Activated T-helper 1 cell treated with anti-CD3 and anti-CD28 coated beads, Interleukin-2, amount 50 U/mL, for 16 hours (primary cell): Measurements from ENCODE around the gene PACSIN3.

Source experiments
- DNase-seq, 2 donors: peaks; one replicate each; pipeline ENCODE4 v3.0.0-alpha.2; 2020; ENCODE audit warnings: low read depth in 1 of 2, low spot score in 1 of 2

PACSIN3 gene

DNA sequence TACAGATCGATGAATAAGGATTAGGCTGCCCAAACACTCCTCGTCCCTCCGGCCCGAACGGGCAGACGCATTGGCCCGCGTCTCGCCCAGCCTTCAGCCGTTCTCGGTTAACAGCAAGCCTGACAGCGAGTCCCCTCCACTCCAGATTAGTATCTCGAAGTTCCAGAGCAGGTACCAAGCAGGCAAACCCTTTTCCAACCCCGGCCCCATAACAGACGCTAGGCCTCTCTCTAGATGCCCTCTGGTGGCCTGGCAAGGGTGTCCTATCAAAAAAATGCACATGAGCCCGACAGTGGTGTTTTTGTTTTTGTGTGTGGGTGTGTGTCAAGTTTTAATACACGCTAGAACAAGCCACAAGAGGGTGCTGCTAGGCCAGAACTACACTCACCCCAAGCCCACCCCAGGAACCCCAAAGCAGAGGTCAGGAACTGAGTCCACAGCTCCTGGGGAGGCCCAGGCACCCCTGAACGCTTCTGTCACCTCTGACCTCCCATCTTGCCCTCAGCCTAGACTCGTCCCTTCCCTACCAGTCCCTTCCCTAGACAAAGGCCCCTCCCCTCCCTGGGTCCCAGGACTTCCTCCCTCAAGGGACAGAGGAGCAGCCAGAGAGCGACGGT, 8.9 kb downstream of the PACSIN3 start:
- DNase-seq: peak; percentile 49 to 59

DNA sequence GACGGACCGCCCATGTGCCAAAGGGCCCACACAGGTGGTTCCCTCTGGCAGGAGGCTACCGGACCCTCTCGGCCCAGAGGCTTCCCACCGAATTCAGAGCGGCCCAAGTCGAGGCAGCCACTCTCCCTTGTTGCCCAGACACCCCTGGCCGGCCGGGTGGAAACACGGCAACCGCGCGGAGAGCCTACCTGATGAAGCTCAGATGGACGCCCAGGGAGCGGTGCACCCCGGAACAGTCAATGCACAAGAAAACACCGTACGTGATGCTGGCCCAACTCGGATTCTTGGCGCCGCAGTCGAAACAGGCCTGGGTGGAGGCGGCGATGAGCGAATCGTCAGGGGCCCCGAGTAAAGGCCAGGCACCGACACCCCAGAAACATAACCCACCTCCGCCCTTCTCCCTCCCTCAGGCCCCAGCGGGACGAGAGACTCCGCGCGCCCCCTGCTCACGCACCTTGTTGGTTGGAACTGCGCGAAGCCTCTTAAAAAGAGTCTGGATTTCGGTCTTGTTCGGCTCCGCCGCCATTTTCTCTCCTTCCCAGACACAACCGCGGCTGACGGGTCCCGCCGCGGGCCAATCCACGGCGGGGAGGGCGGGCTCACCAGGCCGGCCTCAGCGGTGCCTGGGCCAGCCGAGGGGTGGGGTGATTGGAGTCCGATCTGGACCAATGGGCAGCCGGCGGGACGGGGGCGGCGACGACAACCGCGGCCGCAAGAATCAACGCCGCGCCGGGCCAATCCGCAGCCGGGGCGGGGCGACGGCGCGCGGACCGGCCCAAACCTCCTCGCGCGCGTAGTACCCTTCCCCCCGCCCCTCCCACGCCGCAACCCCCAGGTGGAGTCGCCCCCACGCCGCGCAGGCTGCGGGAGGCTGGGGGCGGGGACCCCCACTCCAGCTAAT, 9.7 kb downstream of the PACSIN3 start, which contains the start of gene ARFGAP2:
TSS of gene ARFGAP2 (minus strand) at position 552 of the 901 bp plus-strand sequence. CDS start at position 526, 26 bp downstream.
- peak; percentile 91 to 95 for DNase-seq

DNA sequence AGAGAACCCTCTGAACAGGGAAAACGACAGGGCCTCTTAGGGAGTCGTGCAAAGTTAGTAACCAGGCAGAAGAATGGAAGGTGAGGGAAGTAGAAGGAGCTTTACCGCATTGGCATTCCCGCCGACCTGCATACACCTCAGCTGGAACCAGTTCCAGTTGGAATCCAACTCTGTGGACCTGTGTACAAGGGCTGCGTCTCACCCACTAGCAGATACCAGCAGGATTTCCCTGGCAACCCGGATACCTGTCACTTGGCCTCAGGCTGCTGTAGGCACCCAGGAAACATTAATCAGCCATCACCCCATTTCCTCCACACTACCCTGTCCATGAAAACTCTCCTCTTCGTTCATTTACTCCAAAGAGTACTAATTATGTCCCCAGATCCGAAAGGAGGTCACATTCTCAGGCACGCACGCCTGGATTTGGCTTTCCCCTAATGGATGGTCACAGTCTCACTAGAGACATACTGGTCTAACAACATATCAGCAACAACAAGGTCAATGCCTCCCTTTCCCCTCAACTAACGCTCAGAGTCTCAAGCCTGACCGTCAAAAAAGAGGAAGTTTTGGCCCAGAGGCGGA, 10.4 kb downstream of the PACSIN3 start:
- no peak for DNase-seq

DNA sequence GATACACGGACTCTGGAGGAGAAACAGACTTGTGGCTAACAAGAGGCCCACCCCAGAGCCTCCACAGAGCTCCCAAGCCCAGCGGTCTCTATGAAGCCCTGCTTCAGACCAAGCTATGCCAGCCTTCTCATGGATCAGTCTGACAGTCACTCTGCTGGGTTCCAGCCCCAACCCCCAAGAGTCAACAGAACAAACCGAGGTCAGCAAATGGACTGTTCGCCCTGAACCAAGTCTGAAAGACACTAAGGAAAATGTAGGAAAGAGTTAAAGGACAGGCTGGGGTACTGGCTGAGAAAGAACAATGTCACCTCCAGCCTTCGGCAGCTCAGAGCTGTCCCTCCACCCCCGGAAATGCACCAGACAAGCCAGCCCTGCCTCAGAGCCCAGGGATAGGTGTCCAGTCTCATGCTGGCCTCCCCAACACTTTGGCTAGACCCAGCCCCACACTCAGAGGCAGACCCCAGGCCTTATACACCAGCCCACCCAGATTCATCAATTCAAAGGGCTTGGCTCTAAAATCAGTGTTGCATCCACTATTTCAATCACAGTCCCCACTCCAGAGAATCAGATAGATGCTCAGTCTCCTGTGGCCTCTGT, 13.4 kb downstream of the PACSIN3 start:
- no peak for DNase-seq

DNA sequence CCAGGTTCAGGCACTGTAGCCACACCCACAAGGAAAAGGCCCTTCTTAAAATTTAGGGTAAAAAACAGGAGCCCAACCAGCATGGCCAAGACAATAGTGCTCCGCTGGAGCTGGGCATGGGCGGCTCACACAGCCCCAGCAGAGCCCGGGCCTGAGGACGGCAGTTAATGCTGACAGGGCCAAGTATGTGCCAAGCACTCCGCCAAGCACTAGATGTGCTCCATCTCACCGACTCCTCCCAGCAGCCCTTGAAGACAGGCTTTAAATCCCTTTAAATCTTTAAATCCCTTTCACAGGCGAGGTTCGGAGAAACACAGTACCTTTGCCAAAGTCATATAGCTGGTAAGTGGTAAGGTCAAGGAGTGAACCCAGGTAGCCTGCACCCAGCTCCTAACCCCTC, 14.4 kb downstream of the PACSIN3 start:
- DNase-seq: no peak

DNA sequence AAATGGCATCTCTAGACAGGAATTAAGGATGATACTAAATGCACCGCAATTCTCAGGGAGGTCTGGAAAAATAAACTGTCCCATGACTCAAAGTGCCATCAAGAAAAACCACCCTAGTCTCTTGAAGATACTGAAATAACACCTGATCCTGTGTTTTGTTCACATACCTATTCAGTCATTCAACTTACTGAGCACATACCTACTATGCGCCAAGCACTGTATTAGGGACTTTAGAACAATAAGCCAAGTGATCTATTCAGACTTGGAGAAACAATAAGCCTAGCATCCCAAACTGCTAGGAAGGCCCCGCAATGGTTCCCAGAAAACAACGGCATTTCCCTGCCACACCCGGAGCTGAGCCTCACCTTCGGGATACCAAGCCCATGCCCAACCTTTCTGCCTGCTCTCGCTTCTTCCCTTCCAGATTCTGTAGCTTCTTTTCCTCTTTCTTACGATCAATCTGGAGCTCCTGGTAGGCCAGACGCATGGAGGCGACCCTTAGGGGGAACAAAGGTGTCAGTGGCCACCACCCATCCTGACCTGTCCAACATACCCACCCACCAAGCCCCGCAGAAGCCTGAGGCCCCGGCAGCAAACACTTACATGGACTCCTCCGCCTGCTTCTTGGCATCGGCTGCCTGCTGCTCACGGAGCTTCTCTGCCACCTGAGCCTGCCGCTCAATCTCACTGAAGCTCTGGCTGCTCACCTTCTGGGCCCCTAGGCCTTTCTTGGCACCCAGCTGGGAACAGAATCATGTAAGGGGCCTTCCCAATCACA, 15.0 kb downstream of the PACSIN3 start:
- no peak for DNase-seq

DNA sequence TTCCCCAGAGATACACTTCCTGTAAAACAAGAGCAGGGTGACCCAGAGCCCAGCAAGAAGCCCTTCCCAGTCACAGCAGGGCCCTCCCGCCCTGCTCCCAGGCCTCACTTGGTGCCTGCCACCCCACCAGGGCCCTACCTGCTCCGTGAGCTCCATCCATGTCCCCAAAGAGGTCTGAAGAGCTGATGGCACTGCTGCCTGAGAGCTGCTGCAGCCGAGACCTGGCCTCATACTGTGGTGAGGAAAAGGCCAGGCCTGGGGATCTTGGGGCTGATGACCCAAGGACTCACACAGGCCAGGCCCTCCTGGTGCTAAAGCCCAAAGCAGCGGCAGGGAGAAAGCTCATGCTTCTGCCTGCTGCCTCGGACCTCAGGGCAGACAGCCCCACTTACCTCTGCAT, 19.9 kb downstream of the PACSIN3 start:
- DNase-seq: no peak

DNA sequence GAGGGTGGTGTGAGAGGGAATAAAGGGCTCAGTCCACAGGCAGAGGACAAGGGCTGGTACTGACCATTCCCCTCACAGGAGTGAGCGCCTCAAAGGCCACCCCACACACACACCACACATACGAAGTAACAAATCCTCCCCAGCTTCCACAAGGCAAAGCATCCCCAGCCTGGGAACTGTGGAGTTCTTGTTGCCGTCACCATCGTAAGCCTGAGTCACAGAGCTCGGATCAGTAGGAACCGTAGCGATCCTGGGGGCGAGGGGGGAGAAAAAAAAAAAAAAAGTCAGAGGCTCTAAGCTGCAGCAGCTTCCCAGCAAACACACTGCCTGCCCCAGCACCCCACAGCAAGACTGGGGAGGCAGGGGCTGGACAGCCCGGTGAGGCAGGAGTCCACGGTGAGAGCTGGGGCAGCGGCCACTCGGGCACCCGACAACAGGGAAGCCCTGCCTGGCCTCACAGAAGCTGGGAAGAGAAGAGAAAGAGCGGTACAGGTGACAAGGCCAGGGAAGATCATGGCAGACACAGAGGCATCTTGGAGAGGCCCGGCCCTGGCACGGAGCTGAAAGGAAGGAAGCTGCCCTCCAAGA, 20.9 kb downstream of the PACSIN3 start:
- no peak for DNase-seq

DNA sequence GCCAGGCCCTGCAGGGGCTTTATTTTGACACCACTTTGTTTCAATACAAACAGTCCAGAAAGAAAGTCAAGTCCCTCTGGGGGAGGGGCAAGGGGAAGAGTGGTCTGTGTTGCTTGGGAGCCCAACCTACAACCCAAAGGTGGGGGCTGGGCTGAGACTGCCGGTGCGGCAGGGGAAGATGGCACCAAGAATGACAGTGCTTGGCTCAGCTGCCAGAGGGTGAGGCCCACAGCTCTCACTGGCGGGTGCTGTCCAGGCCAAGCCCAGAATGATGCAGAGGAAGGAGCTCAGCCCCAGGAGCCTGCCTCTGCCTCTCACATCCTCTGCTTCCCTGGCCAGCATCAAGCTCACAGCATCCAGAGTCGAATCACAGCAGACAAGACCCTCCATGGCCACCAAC, 21.9 kb downstream of the PACSIN3 start:
- no peak for DNase-seq

DNA sequence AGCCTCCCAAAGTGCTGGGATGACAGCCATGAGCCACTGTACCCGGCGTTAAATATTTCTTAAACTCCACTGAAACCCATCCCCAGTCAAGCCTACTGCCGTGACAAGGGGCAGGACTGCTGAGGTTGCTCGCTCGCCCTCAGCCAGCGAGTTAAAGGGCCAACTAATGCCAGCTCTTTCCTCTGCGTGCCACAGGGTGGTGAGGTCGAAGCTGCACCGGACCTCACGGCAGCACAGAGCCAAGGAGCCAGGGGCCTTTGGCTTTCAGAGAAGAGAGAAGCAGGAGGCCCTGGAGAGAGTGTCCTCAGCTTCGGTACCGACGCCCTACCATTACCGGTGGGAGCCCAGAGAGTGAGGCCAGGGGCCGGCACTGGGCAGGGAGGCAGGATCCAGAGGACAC, 22.3 kb downstream of the PACSIN3 start:
- no peak for DNase-seq

DNA sequence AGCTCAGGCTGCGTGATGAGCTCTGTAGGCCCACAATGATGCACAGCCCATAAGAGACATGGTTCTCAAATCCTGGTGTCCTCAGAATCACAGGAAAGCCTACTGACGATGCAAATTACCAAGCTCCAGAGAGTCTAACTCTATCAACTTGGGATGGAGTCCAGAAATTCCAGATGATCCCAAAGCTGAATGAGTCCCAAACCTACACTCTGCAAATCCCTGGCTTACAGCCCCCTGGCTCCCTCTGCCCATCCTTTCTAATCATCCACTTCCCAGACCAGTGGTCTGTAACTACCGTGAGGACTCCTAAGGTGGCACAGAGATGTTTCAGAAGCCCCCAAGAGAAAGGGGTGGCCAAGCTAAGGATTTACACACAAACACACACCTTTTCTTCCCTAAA, 23.0 kb downstream of the PACSIN3 start:
- no peak for DNase-seq

DNA sequence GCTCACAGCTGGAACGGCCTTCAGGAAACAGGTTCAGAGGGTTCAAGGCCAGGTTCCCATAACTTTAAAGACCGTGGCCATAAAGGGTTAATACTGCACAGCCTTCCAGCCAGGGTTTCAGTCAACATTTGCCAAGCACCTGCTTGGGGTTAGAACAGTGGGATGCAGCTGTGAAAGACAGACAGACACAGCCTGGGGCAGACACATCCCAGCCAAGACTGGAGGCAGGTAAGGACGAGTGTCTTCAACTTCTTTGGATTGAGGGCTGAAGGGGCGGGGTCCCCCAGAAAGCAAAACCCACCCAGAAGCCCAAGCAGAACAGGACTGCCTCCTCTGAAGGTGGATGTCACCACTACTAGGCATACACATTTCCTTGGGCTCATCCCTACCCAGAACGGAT, 23.8 kb downstream of the PACSIN3 start:
- no peak for DNase-seq

DNA sequence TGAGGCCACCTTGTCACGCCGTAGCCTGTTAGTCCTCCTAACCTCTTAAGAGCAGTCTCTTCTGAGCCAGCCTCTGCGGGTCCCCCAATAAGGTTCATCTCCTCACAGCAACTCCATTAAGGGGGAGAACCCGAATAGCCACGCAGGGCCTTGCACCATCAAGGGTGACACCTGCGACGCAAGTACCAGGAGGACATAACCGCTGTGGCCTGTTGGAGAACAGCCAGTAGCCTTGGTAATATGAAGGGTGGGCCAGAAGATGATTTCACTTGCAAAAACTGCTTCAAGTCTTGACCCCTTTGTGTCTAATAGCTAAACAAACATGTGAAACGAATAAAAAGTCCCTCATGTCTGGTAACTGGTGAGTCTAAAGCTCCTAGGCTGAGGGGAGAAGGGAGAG, 24.3 kb downstream of the PACSIN3 start:
- no peak for DNase-seq

DNA sequence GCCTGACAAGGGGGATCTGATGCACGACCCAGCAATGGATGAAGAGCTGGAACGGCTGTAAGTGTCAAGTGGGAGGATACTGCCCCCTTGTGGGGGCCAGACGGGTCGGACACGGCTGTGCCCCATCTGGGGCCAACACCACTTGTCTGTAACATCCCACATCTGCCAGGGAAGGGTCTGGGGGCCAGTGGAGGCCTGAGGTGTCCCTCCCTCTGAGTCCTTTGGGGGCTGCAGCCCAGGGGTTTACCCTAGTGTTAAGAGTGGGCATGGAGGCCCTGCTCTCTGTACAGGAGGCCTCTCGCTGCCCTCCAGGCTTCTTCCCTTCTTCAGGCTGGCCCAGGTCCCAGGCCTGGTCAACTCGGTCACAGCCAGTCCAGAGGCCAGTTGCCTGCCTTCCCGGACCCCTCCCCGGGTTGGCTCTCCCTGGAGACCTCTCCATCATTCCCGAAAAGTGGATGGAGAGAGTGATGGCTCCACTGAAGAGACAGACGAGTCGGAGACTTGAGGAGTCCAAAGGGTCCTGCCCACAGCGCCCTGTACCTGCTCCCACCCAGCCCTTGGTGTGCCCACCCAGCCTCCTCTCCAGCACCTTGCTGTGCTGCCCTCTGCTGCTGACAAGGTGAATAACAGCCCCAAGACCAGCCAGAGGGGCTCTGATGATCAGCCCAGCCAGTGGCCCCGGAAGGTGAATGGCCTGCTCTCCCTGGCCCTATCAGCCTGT, 24.9 kb downstream of the PACSIN3 start:
- peak in 1 of 2 donors; percentile 38 for DNase-seq

DNA sequence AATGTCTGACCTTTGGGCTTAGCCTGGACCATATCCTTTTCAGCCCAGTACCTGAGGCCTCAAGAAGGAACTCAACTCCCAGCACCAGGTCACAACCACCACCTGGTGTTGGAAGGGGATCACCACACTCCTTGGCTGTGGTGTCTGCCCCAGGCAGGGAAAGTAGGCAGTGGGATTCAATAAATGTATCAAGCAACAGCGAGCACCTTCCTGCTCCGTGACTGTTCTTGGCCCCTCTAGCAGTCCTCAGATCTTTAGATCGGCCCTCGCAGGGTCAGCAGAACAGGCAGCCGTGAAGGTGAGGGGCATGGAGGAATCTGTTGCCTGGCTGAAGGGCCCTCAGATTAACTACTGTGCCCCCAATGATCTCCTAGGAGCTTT, 25.5 kb downstream of the PACSIN3 start:
- DNase-seq: no peak

DNA sequence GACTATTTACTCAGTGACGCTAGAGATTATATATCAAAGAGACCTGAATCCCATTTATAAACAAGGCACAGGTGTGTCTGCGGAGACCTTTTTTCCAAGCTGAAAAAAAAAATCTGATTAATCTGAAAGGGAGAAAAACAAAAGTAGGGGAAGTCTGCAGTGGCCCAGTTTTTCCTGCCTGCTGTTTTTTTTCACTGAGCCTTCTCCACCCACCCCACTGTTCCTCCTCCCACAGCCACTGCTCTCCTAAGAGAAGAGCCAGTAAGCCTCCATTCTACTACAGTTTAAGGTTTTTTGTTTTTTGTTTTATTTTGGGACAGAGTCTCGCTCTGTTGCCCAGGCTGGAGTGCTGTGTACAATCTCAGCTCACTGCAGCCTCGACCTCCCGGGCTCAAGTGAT, 28.0 kb downstream of the PACSIN3 start:
- DNase-seq: no peak

DNA sequence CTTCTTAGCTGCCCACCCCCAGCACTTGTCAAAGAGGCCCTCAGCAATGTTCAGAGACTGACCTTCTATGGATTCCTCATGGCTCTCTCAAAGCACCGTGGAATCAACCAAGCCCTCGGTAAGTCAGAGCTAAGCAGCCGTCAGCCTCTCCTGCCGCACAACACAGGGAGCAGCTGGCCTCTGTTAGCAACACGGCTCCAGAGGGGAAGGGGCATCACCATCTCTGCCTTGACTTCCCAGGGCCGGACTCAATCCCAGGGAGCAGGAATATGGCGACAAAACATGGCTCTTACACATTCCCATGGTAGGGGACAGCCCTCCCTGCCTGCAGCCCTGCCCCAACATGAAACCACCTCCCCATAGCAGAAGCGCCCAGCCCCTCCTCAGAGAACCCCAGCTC, 28.4 kb downstream of the PACSIN3 start:
- no peak for DNase-seq

DNA sequence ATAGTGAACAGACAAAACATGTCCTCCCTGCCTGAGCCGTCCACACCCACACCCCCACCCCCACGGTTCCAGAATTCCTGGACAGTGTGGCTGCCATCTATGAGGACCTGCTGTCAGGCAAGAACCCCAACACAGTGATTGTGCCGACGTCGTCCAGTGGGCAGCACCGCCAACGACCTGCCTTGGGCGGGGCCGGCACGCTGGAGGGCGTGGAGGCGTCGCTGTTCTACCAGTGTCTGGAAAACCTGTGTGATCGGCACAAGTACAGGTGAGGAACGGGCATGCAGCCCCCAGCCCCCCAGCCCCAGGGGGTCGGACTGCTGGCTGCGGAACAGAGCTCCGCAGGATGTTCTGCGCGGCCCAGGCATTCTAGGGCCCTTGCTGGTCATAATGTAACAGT, 29.3 kb downstream of the PACSIN3 start:
- DNase-seq: no peak

DNA sequence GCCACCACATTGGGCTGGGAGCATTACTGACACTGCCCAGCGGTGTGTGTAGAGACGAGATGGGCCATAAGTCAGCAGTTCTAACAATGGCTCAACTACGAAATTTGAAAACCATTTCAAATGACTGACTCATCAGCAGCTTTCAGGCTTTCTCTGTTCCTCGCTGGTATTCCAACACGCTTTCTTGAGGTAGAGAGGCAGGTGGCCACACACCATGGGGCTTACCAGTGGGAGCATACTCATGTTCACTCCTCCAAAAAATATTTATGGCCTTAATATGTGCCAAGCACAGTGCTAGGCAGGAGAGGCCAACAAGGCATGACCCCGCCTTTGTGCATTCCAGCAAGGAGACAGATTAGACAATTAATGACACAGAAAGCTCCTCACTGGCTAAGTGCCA, 29.9 kb downstream of the PACSIN3 start:
- DNase-seq: no peak

DNA sequence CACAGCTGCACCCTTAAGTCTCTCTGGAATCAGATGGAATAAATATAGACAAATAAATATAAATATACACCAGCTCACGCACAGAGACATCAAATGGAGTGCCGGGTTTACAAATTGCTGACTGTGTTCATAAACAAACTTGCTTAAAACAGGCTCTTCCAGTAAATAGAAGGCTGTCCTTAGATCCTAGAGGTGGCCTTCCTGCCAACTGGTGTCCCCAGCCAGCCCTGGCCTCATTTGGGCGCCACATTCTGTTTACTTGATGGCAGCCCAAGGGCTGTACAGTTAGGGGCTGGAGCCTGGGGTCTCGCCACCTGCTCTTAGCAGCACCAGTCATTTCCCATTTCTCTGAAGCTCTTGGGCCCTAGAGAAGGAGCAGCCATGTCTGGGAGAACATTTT, 30.4 kb downstream of the PACSIN3 start:
- DNase-seq: no peak
